LNCaP clone FGC (cell line): ENCODE data around the gene TMEM132E.

ENCODE experiments used
- DNase-seq: peaks from one replicate; pipeline ENCODE4 v3.0.0-alpha.2; 2011; ENCODE audit warnings: low read depth
- H3K4me3 ChIP-seq: 2 replicates; pipeline ENCODE4 v1.5.1; 2011; ENCODE audit warnings: mild to moderate bottlenecking, low read depth, low read length, control low read depth
- TF ChIP-seq, protein P1 (sequence below): IDR thresholded peaks from 2 replicates; pipeline ENCODE4 v1.5.1; 2012; ENCODE audit warnings: mild to moderate bottlenecking; ENCODE audit not compliant: control insufficient read depth, insufficient read depth; ENCODE audit errors: extremely low read depth

Gene TMEM132E

DNA sequence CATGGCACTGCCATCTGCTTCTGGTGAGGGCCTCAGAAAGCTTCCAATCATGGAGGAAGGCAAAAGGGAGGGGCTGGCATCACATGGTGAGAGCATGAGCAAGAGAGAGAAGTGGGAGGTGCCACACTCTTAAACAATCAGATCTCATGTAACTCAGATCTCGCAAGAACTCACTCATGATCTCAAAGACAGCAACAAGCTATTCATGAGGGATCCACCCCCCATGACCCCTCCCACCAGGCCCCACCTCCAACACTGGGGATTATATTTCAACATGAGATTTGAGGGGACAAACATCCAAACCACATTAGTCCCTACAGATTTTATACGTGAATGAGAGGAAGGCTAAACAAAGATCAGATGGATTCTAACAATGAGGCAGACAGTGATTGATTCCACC, 8.9 kb upstream of the TMEM132E start:
- no peak overlapping the region for H3K4me3 ChIP-seq
- no peak for DNase-seq
- TF ChIP-seq, protein P1, sequence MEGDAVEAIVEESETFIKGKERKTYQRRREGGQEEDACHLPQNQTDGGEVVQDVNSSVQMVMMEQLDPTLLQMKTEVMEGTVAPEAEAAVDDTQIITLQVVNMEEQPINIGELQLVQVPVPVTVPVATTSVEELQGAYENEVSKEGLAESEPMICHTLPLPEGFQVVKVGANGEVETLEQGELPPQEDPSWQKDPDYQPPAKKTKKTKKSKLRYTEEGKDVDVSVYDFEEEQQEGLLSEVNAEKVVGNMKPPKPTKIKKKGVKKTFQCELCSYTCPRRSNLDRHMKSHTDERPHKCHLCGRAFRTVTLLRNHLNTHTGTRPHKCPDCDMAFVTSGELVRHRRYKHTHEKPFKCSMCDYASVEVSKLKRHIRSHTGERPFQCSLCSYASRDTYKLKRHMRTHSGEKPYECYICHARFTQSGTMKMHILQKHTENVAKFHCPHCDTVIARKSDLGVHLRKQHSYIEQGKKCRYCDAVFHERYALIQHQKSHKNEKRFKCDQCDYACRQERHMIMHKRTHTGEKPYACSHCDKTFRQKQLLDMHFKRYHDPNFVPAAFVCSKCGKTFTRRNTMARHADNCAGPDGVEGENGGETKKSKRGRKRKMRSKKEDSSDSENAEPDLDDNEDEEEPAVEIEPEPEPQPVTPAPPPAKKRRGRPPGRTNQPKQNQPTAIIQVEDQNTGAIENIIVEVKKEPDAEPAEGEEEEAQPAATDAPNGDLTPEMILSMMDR: no peak

DNA sequence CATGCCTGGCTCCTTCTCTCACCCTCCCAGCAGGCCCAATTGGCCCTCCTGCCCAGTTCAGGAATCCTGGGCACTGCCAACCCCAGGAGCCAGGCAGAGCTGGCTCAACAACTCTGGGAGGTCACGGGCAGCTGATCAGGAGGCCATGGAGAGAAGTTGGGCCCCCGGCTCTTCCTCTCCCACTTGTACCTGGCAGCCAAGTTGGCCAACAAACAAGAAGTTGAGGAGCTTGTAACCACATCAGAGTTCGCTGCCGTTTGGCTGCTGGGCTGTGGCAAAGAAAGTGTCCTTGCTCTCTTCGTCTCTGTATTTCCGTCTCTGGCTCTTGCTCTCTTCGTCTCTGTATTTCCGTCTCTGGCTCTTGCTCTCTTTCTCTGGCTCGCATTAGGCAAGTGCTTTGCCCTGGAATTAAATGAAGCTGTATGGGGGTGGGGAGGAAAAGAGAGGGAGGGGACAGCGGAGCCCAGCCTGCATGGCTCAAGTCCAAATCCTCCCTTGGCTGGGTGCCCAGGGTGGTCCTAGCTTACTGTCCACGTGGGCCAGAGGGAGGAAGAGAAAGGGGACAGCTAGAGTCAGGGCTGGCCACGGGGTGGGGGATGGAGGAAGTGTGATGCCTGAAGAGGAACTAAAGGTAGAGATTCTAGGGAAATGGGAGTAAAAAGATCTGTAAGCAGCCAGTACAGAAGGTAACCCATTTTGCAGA, 7.8 kb upstream of the TMEM132E start:
- TF ChIP-seq, protein P1: no peak
- no peak for DNase-seq
- no peak overlapping the region for H3K4me3 ChIP-seq

DNA sequence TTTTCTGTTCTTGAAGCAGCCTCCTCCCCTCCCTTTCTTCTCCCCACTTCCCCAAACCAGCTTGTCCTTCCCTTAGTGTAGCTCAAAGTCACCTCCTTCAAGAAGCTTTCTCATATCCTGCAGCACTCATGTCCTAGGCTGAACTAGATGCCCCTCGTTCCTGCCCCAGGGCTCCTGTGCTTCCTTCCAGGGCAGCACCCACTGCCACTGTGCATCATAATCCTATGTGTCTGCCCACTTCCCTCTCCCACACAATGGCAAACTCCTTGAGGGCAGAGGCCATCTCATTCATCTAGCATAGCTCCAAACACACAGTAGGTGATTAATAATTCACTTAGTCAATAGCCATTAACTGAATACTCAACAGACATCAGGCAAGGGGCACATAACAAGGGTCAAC, 6.9 kb upstream of the TMEM132E start:
- H3K4me3 ChIP-seq: no peak overlapping the region
- TF ChIP-seq, protein P1: no peak
- no peak for DNase-seq

DNA sequence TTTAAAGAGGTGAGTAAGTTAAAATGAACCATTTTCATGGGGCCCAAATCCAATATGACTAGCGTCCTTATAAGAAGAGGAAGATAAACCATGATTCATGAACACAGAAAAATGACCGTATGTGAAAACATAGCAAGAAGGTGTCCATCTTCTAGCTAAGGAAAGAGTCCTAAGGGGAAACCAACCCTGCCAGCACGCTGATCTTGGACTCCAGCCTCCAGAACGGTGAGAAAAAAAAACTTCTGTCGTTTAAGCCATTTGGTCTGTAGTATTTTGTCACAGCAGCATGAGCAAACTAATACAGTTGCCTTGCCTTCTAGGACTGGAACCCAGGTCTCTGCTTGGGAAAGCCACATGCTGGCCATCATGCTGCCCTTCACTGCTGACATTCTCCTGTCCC, 4.2 kb upstream of the TMEM132E start:
- DNase-seq: no peak
- TF ChIP-seq, protein P1: no peak

DNA sequence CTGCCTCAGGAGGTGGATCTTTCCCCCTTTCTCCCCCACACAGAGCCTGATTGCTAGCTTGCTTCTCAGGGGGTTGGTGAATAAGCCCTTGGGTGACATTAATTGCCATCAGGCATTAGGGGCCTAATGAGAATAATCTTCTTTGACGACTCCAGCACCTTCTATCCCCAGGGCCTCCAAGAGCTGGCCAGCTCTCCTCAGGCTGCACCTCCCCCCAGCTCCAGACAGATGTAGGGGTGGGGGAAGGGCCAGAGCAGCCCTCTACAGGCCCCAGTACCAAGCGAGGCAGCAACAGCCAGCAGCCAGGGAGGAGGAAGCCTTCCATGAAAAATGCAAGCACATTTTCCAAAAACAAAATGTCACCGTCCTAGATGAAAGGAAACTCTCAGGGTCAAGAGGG, 1.4 kb upstream of the TMEM132E start:
- TF ChIP-seq, protein P1: no peak
- no peak for DNase-seq
- H3K4me3 ChIP-seq: no peak overlapping the region

More for the DNA sequence above, 4.2 kb upstream of the TMEM132E start:
- H3K4me3 ChIP-seq: no peak overlapping the region

DNA sequence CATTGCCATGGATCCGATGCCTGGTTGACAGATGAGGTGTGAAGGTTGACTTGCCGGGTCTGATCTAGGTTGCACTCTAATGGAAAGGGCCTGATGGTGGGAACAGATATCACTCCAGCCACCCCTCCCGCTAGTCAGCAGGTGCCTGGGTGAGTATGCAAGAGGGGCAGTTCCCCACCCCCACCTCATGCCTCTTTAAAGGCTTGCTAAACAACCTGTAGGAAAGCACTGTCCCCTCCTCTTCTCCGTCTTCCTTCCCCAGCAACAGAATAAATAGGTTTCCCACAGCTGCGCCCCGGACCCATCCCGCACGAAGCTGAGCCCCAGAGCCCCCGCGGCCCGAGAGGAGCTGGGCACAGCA, 746 bp upstream of the TMEM132E start:
- peak overlapping the region; percentile 44; the same call in 1 of the 2 replicates for H3K4me3 ChIP-seq
- TF ChIP-seq, protein P1: no peak
- DNase-seq: no peak
